Esophagus muscularis mucosa (tissue), 4 donors: ENCODE measurements around the gene CITED4.

Source experiments
- CTCF ChIP-seq, 3 experiments: fragments of 200-600 bp in 2 of 3; fragments of 450-650 bp in 1 of 3; sonication (generic) in 2 of 3; IDR thresholded peaks; one replicate each; pipeline ENCODE4 v1.5.1; 2017 to 2019; ENCODE audit warnings: antibody characterized with exemption in 3 of 3, mild to moderate bottlenecking in 2 of 3, moderate library complexity in 1 of 3
- EP300 ChIP-seq: sonication (generic); formaldehyde crosslinking; IDR thresholded peaks from one replicate; pipeline ENCODE4 v1.6.1; 2017; ENCODE audit warnings: antibody characterized with exemption
- POLR2A ChIP-seq: fragments of 450-650 bp; IDR thresholded peaks from one replicate; pipeline ENCODE4 v1.6.1; 2017; ENCODE audit warnings: antibody characterized with exemption, moderate library complexity, mild to moderate bottlenecking, low read depth
- POLR2AphosphoS5 ChIP-seq, 2 donors: sonication (generic); formaldehyde crosslinking; IDR thresholded peaks; one replicate each; pipeline ENCODE4 v1.6.1; 2017; ENCODE audit warnings: antibody characterized with exemption in 2 of 2

DNA sequence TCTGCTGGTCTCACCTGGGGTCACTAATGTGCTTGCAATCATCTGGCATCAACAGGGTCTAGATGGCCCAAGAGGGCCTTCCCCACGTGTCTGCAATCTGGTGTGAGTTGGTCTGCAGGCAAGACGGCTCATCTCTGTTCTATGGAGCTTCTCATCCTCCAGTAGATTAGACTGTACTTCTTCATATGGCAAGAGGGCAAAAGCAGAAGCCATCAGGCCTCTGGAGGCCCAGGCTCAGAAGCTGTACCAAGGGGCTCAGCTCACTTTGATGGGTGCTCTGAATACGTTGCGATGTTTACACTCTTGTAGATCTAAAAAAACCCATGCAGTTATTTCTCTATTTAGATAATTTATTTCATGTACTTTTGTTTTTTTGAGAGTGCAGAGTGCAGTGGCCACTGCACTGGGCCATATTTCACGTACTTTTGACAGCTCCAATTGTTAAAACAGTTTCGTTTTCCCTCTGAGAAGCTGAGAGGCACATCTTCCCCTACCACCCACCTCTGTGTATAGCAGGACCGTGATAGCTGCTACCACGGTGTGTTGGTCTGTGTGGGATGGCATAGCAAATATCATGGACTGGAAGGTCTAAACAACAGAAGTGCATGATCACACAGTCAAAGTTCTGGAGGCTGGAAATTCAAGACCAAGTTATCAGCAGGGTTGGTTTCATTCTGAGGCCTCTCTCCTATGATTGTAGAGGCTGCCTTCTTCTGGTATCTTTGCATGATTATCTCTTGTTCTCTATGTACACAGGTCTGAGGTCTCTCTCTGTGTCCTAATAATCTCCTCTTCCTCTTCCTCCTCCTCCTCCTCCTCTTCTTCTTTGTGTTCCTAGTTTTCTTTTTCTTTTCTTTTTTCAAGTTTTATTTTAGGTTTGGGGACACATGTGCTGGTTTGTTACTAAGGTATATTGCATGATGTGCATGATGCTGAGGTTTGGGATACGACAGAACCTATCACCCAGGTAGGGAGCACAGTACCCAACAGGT, 17.0 kb downstream of the CITED4 start:
- TF ChIP-seq CTCF (IDR thresholded peaks at IDR 0.05) (no peak), POLR2A (no peak), POLR2AphosphoS5 (IDR thresholded peaks at IDR 0.05) (no peak), EP300 (no peak)
